AG09319 (cell line): ENCODE measurements around the gene IDH2.
"Not testable (repeated sequence)": the region's sequence is repeated elsewhere in the genome, so short reads cannot be mapped to it uniquely, and the experiment has no call there.

Source experiments
- DNase-seq: peaks from one replicate; pipeline ENCODE4 v3.0.0-alpha.2; 2010; ENCODE audit warnings: low read depth; ENCODE audit errors: extremely low read depth
- TF ChIP-seq, protein P1 (sequence below): IDR thresholded peaks from 2 replicates; pipeline ENCODE4 v1.5.1; 2011; ENCODE audit warnings: low read depth, mild to moderate bottlenecking, inconsistent platforms, low read length, moderate library complexity

The IDH2 gene

DNA sequence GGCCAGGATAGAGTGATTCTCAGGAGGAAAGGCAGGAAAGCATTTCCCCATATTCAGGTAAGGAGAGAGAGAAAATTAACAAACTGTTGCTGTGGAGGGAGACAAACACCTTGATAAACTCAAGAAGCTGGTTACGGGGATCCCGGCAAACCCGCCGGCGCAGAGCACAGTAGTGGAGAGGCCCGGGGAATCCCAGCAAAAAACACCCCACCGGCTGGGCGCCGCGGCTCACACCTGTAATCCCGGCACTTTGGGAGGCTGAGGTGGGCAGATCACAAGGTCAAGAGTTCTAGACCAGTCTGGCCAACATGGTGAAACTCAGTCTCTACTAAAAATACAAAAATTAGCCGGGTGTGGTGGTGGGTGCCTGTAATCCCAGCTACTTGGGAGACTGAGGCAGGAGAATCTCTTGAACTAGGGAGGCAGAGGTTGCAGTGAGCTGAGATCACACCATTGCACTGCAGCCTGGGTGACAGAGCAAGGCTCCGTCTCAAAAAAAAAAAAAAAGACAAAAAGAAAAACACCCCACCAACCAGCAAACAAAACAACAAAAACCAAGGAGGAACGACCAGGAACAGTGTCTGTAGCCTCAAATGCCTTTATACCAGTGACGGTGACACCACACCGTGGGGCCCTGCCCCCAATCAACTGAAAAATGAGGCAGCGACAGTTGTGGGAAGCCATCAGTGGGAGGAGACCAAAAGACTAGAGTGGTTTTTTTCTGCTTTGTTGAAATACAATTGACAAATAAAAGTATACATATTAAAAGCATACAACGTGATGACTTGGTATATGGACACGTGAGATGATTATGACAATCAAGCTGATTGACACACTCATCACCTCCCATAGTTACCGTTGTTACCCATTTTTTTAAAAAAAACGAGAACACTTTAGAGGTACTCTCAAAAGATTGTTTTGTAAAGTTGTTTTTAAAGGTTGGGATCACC lies 40.2 kb upstream of the IDH2 start:
- TF ChIP-seq, protein P1, sequence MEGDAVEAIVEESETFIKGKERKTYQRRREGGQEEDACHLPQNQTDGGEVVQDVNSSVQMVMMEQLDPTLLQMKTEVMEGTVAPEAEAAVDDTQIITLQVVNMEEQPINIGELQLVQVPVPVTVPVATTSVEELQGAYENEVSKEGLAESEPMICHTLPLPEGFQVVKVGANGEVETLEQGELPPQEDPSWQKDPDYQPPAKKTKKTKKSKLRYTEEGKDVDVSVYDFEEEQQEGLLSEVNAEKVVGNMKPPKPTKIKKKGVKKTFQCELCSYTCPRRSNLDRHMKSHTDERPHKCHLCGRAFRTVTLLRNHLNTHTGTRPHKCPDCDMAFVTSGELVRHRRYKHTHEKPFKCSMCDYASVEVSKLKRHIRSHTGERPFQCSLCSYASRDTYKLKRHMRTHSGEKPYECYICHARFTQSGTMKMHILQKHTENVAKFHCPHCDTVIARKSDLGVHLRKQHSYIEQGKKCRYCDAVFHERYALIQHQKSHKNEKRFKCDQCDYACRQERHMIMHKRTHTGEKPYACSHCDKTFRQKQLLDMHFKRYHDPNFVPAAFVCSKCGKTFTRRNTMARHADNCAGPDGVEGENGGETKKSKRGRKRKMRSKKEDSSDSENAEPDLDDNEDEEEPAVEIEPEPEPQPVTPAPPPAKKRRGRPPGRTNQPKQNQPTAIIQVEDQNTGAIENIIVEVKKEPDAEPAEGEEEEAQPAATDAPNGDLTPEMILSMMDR: no peak
- DNase-seq: no peak

DNA sequence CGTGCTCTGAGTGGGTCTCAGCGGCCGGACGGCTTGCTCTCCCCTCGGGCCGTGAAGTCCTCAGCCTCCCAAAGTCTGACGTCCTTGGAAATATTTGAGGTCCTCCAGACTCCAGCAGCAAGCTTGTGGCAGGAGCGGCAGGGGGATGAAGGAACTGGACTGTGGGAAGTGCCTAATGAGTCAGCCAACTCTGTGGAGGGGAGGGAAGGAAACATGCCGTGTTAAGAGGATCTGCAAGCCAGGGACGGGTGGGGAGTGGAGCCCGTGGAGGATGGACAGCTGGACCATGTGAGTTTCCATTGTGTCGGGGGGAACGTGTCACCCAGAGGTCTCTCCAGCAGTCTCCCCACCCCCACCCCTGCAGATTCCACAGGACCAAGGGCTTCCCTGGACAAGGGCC lies 39.4 kb upstream of the IDH2 start:
- no peak for DNase-seq
- TF ChIP-seq, protein P1: no peak

DNA sequence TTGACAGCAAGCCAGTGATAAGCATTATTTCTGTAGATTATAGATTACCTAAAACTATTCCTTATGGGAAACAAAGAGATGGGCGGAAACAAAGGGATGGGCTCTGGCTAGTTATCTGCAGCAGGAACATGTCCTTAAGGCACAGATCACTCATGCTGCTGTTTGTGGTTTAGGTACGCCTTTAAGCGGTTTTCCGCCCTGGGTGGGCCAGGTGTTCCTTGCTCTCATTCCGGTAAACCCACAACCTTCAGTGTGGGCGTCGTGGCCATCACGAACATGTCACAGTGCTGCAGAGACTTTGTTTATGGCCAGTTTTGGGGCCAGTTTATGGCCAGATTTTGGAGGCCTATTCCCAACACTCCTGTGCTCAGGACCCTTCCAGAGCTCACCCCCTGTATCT lies 37.3 kb upstream of the IDH2 start:
- DNase-seq: not testable (repeated sequence)

DNA sequence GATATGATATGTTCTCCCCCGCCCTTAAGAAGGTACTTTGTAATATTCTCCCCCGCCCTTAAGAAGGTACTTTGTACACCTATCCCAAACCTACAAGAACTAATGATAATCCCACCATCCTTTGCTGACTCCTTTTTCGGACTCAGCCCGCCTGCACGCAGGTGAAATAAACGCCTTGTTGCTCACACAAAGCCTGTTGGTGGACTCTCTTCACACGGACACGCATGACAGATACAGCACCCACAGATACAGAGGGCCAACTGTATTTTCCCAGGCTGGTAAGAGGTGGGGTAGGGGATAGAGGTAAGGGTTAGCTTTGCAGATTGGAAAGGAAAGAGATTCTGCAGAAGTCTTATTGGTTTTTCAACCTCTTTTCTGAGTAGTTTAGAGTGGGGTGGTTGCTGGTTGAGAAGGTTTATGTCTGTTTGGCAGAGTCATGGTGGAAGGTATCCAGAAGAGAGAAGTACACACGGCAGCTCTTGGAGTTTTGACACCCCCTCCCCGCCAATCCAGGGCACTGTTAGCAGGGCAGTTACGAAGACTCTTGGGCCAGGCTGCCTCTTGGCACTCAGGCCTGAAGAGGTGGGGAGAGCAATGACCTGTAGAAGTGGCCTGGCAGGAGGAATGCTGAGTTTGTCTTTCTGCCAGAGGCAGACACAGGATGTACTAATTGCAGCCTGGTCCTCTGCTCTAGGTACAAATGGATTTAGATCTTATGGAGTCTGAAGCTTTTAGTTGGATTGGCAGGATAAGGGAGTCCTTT lies 36.0 kb upstream of the IDH2 start:
- DNase-seq: no peak
- TF ChIP-seq, protein P1: no peak

DNA sequence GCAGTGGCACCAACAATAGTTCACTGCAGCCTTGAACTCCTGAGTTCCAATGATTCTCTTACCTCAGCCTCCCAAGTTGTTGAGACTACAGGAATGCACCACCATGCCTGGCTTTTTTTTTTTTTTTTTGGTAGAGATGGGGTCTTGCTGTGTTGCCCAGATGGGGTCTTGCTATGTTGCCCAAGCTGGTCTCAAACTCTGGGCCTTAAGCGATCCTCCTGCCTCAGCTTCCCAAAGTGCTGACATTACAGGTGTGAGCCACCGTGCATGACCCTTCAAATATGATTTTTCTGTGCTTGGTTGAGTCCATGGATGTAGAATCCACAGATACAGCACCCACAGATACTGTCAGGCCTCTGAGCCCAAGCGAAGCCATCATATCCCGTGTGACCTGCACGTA lies 30.2 kb upstream of the IDH2 start:
- DNase-seq: no peak
- TF ChIP-seq, protein P1: no peak

DNA sequence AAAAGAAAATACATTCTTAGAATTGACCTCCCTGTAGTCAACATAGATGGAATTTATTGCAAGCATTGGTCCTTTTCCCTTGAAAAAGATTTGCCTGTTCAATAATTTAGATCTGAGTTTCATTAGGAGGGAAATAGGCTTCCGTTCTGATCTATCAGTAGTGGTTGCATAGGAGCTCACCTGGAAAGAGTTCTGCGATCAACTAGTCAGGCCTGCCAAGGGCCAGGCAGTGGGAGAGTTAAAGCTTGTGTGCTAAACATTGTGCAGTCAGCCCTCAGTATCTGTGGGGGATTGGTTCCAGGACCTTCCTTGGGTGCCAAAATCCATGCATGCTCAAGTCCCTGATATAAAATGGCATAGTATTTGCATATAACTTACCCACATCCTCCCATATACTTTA lies 29.6 kb upstream of the IDH2 start:
- no peak for DNase-seq

DNA sequence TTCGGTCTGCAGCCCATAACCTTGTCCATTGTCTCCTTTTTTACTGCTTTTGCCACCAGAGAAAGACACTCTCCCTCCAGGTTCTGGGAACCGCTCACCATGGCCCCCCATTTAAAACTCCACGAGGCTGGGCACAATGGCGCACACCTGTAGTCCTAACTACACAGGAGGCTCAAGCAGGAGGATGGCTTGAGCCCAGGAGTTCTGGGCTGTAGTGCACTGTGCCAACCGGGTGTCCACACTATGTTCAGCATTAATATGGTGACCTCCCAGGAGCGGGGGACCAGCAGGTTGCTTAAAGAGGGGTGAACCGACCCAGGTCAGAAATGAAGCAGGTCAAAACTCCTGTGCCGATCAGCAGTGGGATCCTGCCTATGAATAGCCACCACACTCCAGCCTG lies 28.0 kb upstream of the IDH2 start:
- DNase-seq: no peak
- TF ChIP-seq, protein P1: no peak

More for the DNA sequence above, 29.6 kb upstream of the IDH2 start:
- TF ChIP-seq, protein P1: no peak
